Islet of Langerhans (tissue), 1 donor: ENCODE data around the gene HCRT.
"Not testable (repeated sequence)": the region's sequence is repeated elsewhere in the genome, so short reads cannot be mapped to it uniquely, and the experiment has no call there.

ENCODE experiments used
- FAIRE-seq: peaks from one replicate; lab custom pipeline; 2011; peaks lifted over from hg19 to GRCh38; lab: Jason Lieb, UNC

The HCRT gene

GRCh38 chr17:42179335-42179734 is 5.9 kb downstream of the HCRT start:
- FAIRE-seq: no peak

- FAIRE-seq: no peak
Measured at GRCh38 chr17:42178817-42179216, 6.4 kb downstream of the HCRT start.

- no peak for FAIRE-seq
Measured at GRCh38 chr17:42177684-42178083, 7.6 kb downstream of the HCRT start.

GRCh38 chr17:42174126-42174783 is 11.0 kb downstream of the HCRT start:
- FAIRE-seq: no peak

- no peak for FAIRE-seq
Measured at GRCh38 chr17:42171831-42172230, 13.4 kb downstream of the HCRT start.

DNA sequence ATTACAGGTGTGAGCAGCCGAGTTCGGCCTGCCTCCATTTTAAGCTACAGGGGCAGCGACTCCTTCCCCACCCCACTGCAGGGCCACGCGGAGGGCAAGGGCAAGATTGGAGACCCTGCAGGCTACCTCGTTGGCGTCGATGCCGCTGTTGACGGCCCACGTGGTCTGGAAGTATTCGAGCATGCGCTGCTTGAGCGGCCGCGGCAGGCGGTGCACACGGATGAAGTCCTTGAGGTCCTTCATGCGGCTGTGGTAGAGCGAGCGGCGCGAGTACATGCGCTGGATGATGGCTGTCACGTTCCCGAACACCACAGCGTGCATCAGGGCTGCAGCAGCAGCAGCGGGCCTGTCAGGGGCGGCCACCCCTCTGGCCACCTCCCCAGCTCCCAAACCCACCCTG is 15.9 kb downstream of the HCRT start:
- no peak for FAIRE-seq

DNA sequence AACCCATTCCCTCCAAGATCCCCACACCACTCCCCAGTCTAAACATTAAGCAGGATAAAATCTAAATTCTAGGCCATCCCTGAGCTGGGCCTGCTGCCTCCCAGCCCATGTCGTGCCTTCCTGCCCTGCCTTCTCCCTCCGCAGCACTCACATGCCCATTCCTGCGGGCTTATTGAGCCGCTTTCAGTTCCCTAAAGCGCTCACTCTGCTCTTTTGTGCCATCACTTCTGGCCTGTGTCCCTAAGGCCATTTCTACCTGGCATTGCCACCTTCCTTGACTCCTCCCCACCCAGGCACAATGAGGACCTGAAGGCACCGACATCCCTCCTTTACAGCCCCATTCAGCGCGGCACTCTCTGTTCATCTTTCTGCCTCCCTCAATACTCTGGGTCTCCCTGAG is 17.4 kb downstream of the HCRT start:
- FAIRE-seq: no peak

- FAIRE-seq: no peak
Measured at GRCh38 chr17:42166196-42166763, 19.0 kb downstream of the HCRT start.

DNA sequence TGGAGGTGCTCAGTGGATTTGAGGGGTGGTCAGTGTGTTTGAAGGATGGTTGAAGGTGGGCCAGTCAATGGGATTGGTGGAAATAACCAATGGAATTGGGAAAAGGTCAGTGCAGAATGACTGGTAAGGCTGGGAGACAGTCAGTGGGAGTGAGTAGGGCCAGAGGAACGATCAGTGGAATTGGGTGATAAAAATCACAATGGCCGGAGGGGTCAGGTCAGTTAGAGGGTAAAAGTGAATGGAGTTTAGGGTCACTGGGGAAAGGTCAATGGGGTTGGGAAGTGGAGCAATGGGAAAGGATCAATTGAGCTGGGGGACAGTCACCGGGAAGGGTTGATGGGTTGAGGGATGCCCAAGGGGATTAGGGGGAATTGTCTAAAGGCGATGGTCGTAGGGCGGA is 19.5 kb downstream of the HCRT start:
- FAIRE-seq: no peak

DNA sequence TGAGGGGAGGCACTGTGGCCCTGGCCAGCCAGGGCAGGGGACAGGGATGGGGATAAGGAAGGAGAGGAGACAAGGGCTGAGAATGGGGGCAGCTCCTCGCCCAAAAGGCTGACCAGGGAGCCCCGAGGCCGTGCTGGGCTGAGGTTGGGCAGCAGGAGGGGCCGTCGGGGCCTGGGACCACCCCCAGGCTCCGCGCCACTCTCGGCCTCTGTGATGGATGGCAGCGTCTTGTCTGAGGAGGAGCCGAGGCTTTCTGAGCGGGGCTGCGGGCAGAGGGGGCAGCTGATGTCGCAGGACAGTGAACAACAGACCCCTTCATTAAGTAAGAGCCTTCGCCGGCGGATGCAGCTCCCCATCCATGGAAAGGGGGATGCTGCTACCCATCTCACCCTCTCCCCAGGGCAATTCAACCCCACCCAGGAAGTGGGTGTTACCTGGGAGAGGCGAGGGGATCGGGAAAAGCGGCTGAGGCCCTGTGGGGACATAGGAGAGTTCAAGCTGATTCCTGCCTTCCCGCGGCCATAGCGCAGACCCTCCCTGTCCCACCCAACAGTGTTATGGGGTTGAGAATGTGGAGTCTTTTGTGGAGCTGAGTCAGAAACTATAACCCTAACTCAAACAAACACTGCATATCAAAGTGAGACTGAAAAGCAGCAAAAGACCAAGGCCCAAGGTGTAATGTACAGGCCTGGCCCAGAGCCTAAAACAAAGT is 21.4 kb downstream of the HCRT start:
- no peak for FAIRE-seq

GRCh38 chr17:42163113-42163512 is 22.1 kb downstream of the HCRT start:
- no peak for FAIRE-seq

DNA sequence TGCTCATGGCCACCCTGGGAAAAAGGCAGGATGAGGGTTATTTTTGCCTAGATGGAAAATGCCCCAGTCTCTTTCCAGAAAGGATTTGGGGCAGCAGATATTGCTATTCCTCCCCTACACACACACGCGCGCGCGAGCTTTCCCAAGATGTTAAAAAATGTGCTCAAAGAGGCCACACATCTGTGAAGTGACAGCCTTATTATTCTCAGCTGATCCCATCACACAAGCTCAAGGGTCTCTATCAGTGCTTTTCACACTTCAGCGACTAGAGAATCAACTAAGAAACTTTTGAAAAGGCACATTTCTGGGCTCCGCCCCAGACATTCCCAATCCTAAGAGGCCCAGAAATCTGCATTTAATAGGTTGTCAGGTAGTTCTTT is 24.7 kb downstream of the HCRT start:
- FAIRE-seq: no peak

GRCh38 chr17:42159796-42160530 is 25.3 kb downstream of the HCRT start:
- no peak for FAIRE-seq

DNA sequence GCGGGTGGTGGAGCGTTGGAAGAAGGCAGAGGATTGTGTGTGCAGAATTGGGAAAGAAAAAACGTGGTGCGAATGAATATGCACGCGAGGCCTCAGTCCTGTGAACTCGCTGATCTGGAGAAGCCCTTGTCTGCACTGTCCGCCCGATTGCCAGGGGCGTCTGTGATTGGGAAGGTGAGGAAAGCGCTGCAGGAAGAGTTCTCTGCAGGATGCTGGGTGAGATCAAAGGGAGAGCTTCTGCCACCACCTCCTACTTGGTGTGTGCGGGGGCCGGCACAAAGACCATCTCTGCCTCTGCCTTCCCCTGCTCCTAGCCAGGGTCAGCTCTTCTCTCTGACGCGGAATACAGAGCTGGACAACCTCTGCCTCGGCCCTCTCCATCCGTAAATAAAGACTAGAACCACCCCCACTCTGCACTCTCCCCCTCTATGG is 29.6 kb downstream of the HCRT start:
- no peak for FAIRE-seq

DNA sequence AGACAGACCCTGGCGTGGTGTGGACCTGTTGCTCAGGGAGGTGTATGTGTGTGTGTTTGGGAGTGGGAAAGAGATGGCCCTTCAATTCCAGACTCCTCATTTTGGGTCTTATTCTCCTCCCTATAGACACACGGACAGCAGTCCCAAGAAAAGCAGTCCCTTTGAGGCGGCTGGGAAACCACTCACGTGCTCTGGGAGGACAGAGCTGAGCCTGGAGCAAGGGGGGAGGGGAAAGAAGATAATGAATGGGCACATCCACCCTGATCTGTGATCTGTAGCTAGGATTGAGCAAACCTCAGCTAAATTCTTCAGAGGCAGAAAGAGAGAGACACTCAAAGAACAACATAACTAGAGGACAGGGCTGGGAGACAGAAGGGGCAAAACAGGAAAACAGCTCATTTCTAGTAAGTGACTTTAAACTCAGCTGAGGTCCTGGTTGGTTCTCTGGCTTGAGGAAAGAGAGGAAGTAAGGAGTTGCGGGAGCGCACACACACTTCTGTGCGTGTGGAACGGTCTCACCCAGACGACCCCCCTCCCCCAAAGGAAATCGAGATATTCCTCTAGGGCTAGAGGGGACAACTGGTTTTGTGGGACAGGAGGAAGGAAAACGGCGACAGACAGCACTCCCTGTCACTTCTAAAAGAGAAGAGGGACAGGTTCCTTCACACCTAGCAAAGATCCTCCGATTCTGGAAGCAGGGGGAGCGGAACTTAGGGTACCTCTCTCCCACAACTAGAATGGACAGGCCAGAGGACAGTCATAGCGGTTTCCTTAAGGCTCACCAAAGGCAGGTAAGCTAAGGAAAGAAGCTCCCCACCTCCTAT is 31.1 kb downstream of the HCRT start:
- no peak for FAIRE-seq

- FAIRE-seq: no peak
Measured at GRCh38 chr17:42146911-42147607, 38.2 kb downstream of the HCRT start.

DNA sequence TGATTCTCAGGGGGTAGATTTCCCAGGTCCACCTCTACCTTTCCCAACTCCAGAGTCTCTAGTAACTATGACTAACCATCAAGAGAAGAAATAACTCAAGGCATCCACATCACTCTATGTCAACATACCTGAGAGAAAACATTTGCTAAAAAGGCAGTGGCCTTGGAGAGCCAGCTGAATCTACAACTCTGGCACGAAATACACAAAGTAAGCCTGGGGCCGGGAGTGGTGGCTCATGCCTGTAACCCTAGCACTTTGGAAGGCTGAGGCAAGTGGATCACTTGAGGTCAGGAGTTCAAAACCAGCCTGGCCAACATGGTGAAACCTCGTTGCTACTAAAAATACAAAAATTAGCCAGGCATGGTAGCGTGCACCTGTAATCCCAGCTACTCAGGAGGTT is 42.1 kb downstream of the HCRT start:
- FAIRE-seq: not testable (repeated sequence)

DNA sequence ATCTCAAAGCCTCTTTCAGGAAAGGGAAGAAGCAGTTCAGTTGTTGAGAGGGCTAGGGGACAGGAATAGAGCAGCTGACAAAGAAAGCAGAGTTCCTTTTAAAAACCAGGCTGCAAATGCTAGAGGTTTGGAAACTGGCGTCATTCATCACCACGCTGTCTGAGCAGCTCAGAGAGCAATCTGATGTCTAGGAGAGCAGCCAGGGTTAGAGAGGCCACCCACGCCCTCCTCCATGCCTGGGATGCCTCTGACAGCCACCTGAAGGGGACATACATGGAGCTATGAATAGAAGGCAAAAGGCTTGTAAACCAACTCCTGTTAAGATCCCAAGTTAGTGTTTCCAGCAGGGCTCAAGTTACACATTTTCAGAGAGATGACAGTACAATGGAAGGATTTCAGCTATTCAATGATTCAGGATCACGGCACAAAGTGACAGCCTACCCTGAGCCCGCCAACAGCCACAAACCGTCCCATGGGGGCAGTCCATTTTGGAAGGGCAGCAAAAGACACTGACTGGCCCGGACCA is 42.8 kb downstream of the HCRT start:
- no peak for FAIRE-seq

DNA sequence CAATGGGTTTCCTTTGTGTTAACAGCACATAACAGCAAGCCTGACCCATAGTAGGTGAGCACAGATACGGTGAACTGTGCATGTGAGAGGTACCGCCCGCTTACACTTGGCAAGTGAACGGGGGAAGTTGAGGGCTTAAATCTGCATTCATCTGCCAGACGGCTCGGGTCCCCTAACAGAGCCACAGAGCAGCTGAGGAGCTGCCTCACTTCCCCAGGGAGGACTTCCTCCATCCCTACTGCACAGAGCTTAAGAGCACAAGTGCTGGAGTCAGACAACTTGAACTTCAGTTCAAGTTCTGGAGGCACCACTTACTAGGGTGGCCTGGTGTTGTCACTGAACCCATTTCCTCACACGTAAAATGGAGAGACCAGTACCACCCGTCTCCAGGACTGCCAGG is 43.9 kb downstream of the HCRT start:
- FAIRE-seq: no peak

DNA sequence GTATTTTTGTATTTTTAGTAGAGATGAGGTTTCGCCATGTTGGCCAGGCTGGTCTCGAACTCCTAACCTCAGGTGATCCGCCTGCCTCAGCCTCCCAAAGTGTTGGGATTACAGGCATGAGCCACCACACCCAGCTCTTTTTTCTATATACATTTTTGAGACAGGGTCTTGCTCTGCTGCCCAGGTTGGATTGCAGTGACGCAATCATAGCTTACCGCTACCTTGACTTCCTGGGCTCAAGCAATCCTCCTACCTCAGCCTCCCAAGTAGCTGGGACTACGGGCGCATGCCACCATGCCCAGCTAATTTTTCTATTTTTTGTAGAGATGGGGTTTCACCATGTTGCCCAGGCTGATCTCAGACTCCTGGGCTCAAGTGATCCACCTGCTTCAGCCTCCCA is 44.6 kb downstream of the HCRT start:
- FAIRE-seq: not testable (repeated sequence)

GRCh38 chr17:42138749-42139492 is 46.3 kb downstream of the HCRT start:
- FAIRE-seq: no peak
